Loucy (cell line): ENCODE data around the gene LIN7B.

Experiments used
- CTCF ChIP-seq: fragments of 200-600 bp; sonication (generic); conservative IDR thresholded peaks from 2 replicates; pipeline ENCODE4 v1.5.1; 2014; ENCODE audit warnings: mild to moderate bottlenecking, antibody characterized with exemption, low read length
- EZH2phosphoT487 ChIP-seq: fragments of 200-600 bp; IDR thresholded peaks from 2 replicates; pipeline ENCODE4 v1.6.1; 2018; ENCODE audit warnings: antibody characterized with exemption, mild to moderate bottlenecking, moderate library complexity, borderline replicate concordance

GRCh38 chr19:49092686-49093085, 21.5 kb upstream of the LIN7B start:
- no peak for TF ChIP-seq CTCF
- TF ChIP-seq EZH2phosphoT487, result no peak
